ENCODE measurements around the gene PLAC1.

GRCh38 chrX:134634691-134635090 lies 23.6 kb downstream of the PLAC1 start:
- TF ChIP-seq, protein P1, sequence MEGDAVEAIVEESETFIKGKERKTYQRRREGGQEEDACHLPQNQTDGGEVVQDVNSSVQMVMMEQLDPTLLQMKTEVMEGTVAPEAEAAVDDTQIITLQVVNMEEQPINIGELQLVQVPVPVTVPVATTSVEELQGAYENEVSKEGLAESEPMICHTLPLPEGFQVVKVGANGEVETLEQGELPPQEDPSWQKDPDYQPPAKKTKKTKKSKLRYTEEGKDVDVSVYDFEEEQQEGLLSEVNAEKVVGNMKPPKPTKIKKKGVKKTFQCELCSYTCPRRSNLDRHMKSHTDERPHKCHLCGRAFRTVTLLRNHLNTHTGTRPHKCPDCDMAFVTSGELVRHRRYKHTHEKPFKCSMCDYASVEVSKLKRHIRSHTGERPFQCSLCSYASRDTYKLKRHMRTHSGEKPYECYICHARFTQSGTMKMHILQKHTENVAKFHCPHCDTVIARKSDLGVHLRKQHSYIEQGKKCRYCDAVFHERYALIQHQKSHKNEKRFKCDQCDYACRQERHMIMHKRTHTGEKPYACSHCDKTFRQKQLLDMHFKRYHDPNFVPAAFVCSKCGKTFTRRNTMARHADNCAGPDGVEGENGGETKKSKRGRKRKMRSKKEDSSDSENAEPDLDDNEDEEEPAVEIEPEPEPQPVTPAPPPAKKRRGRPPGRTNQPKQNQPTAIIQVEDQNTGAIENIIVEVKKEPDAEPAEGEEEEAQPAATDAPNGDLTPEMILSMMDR (conservative IDR thresholded peaks at IDR 0.05 in 1 of 2, IDR thresholded peaks at IDR 0.05 in 1 of 2; ENCODE audit: extremely low read depth in 1 of 2, insufficient read depth in 1 of 2, low read depth in 1 of 2, low read length in 2 of 2), result no peak
- TF ChIP-seq EZH2 (IDR thresholded peaks at IDR 0.05; ENCODE audit: borderline replicate concordance, low read length), result no peak

Data from mammary epithelial cell (primary cell).